Activated naive CD4-positive, alpha-beta T cell treated with Interleukin-2 at 50 U/mL for 16 hours (primary cell): ENCODE data around the gene GCLC.

Experiments
- DNase-seq: peaks from one replicate; pipeline ENCODE4 v3.0.0-alpha.2; 2020

Gene GCLC

GRCh38 chr6:53523511-53524454 is 21.1 kb downstream of the GCLC start:
- DNase-seq: no peak

DNA sequence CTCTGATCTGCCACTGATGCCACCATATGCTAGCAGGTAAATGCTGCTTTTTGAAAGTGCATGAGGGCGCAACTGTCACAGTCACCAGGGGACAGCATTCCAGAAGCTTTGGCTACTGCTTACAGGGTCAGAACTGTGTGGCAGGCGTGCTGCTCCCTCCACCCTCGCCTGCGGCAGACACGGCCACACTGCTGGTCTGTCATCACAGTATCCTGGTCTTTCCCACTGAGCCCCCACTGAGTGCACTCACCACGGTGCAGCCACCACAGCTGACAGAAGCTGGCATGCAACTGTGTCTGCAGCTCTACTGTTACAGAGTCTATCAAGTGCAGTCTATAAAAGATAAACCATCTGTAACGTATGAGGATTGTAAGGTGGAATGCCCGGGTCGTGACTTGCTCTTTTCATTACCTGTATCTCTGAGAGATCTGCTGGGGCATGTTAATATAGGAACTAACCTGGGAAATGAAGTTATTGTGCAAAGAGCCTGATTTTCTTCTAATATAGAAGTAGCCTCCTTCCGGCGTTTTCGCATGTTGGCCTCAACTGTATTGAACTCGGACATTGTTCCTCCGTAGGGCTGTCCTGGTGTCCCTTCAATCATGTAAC is 24.5 kb downstream of the GCLC start:
- DNase-seq: no peak

DNA sequence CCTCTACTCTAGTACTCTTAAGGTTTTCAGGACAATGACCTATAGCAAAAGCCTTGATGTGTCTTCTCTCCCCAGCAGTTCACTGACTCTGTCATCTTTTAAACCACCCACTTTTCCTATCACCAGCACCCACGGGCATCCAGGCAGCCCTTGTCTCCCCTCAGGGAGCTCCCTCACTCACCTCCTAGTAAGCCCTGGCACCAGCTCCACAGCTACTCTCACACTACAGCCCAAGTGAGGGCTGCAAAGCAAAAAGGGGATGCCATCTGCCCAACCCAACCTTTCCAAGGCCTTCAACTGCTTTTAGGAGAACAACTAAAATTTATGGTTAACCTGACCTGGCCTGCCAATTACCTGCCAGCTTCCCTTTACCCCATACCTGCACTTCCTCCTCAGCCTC is 26.0 kb downstream of the GCLC start:
- DNase-seq: no peak

- no peak for DNase-seq
These were observed 27.9 kb downstream of the GCLC start for GRCh38 chr6:53517021-53517420.

- no peak for DNase-seq
These were observed 30.2 kb downstream of the GCLC start for GRCh38 chr6:53514677-53515076.

- DNase-seq: no peak
These were observed 31.4 kb downstream of the GCLC start for GRCh38 chr6:53513519-53513966.

- no peak for DNase-seq
These were observed 31.8 kb downstream of the GCLC start for GRCh38 chr6:53513056-53513455.

DNA sequence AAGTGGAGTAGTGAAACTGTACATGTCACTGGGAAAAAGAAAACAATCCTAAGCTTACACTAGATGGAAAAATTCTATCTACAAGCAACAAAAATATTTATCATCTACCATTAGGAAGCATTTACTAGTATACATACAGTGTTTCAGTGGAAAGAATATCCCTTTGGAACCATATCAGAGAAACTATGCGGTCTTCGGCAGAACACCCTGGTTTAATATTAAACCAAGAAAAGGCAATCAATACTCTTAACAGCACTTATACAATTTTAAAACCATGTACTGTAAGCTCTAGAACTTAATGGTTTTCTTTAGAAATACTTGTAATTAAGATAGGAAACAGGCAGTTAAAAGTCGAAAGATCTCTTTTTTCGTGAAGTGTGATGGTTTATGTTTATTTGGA is 32.3 kb downstream of the GCLC start:
- DNase-seq: no peak

- no peak for DNase-seq
These were observed 34.2 kb downstream of the GCLC start for GRCh38 chr6:53510746-53511145.

DNA sequence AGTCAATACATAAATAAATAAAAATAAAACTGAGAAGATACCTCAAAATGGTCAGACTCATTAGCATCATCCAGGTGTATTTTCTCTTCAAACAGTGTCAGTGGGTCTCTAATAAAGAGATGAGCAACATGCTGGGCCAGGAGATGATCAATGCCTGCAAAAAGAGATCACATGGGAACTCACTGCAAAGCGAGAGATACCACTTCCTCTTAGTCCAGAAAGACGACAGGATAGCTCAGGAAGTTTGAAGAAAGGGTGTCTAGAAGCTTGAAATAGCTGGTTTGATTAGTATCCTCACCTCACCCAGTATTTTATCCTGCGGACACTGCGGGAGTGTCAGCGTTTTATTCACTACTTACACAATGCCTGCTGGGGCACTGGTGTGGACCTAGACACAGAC is 38.0 kb downstream of the GCLC start:
- DNase-seq: no peak

DNA sequence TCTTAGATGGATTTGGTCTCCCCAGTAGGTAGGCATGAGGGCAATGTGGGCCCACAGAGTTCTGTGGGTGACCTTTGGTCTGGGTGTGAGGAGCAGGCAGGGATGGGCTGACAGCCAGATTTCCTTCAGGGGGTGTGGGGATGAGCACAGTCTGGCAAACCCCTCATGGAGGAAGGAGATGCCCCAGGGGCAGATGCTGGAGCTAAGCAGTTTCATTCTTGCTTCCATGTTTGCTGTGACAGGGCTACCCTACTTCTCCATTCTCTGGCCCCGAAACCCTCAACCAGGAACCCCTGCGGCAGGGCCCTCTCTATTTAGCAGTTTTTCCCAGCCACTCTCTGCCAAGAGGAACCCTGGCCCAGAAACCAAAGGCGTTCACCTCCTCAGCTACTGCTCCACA is 40.4 kb downstream of the GCLC start:
- DNase-seq: no peak

DNA sequence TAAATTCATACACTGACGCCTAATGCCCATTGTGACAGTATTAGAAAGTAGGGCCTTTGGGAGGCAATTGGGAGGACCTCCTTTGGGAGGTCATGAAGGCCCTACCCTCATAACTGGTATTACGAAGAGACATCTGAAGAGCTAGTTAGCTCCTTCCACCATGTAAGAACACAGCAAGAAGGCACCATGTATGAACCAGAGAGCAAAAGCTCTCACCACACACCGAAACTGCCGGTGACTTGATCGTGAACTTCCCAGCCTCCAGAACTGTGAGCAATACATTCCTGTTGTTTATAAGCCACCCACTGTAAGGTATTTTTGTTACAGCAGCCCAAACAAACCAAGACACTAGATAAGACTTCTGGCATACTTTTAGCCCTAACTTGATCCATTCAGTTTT is 41.8 kb downstream of the GCLC start:
- DNase-seq: no peak

DNA sequence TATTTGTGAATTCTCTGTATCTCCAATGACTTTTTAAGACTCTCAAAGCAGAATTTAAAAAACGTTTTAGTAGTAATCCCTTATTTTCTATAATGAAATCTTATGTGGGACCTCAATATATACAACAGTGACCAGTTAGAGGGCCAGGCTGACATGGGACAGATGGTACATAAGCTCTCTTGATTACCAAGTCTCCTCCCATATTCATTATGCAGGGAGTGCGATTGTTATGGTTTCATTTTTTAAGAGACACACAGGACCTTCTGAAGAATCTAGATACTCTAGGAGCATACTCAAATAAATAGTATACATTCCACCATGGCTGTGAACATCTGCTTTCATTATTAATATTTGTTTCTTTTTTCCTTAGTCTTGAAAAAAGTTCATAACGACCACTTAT is 43.5 kb downstream of the GCLC start:
- no peak for DNase-seq

DNA sequence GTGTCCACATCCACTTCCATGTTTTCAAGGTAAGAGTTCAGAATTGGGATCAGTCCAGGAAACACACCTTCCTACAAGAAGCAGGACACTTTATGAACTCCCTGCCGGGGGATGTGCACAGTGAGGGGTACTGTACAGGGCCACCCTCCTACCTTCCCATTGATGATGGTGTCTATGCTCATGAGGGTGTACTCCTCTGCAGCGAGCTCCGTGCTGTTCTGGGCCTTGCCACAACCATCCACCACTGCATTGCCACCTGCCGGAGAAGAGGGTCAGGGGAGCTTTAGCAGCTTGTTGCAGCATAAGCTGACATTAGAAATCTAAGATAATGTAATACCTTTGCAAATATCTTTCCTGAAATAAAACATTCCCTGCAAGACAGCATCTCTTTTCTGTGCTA is 44.8 kb downstream of the GCLC start:
- no peak for DNase-seq

- no peak for DNase-seq
These were observed 45.8 kb downstream of the GCLC start for GRCh38 chr6:53499094-53499493.

DNA sequence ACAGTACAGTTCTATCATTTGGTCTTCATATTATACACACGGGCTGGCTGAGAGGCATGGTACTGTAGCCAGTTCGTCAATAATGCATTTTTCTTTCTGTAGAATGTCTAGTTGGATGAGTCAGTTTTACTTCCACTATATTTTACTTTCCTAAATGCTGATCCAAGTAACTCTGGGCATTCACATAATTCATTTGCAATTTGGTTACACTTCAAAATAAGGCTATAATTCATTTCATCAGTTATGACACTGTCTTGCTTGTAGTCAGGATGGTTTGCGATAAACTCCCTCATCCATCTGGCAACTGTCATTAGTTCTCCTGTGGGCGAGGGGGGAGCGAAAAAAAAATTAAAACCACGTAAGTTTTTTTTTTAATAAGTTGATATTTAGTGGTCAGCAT is 46.3 kb downstream of the GCLC start:
- DNase-seq: no peak

DNA sequence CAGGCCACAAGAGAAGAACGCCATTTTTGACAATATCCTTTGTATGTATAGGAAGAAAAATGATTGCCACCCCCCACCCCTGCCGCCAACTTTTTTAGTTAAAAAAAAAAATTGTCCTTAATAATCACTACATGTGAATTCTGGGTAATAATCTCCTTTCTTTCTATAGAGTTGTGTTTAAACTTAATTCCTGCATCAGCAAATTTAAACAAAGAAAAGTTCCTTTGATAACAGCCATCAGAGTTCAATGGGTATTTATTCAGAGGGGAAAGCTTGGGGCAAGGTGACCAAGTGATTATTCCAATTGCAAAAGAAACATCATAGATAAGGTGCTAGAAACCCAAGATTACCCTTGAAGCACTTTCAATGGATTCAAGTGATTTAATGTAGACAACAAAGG is 47.0 kb downstream of the GCLC start:
- no peak for DNase-seq

- DNase-seq: no peak
These were observed 48.0 kb downstream of the GCLC start for GRCh38 chr6:53496797-53497375.

GRCh38 chr6:53495506-53496499 is 49.1 kb downstream of the GCLC start:
- DNase-seq: no peak

DNA sequence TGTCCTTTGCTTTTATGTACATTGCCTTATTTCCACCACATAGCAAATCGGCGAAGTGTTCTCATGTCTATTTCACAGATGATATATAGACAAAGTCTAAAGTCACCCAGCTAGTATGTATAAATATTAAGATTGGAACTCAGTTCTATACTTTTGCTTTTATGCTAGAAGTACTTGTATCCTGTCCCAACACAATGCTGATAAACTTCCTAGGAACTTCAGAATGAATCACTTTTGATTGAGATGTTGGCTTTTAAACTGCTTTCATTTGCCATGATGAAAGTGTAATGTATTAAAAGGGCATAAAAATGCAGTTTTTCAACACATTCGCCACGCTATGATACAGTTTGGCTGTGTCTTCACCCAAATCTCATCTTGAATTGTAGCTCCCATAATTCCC is 50.8 kb downstream of the GCLC start:
- no peak for DNase-seq

- DNase-seq: no peak
These were observed 51.3 kb downstream of the GCLC start for GRCh38 chr6:53493635-53494025.

DNA sequence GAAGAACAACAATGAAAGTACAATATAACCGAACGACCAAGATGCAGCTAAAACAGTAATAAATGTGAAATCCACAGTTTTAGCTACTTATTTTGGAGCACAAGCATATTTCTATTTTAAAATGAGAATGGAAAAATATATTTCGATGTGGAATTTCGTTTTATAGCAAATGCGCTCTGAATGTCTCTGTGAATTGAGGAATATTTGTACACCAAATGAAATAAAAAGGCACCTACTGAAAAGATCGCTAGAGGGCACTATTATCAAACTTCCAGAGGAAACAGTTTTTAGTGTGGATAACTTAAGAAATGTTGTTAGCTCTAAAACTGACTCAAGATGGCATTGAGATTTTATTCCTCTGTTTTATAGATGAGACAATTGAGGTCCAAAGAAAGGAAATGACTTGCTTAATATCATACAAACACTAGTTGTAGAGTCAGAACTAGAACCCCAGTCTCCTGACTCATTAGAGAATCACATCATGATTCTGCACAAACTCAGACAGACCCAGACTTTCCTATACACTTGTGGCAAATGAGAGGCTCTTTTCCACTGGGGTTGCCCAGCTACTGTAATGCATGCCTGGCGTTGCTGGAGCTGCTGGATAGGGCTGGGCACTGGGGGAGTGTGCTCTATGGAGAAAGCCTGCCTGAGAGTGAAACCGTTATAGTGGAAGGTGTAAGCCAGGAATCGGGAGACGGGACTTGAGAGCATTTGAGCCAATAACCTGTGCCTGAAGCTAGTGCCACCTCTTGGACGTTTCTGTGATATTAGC is 51.9 kb downstream of the GCLC start:
- DNase-seq: peak; percentile 48
